SK-N-SH (cell line): ENCODE data around the gene PTOV1. TPM values are rescaled to one million over a fixed set of nuclear protein-coding genes. Genes with fewer than 3 reads are reported as not detected.

Experiments
- CTCF ChIA-PET: fragments of 300-600, 350-600 bp; formaldehyde crosslinking; extraction: SDS; loops from one replicate; lab custom pipeline; 2021; lab: Yijun Ruan, JAX
- POLR2A ChIA-PET: fragments of 350-600 bp; sonication (Branson Sonifier 250); formaldehyde crosslinking; extraction: SDS; loops from one replicate; lab custom pipeline; 2020; ENCODE audit warnings: antibody characterized with exemption, inconsistent platforms; lab: Yijun Ruan, JAX
- DNase-seq: peaks from one replicate; pipeline ENCODE4 v3.0.0; 2012
- H2AFZ ChIP-seq: fragments of 200-600 bp; sonication (generic); 2 replicates; pipeline ENCODE4 v1.8.1; 2016; ENCODE audit warnings: antibody characterized with exemption, mild to moderate bottlenecking, low read depth
- H3F3A ChIP-seq: fragments of 200-600 bp; sonication (generic); replicated peaks from 2 replicates; pipeline ENCODE3; 2016; ENCODE audit warnings: antibody characterized with exemption, mild to moderate bottlenecking; ENCODE audit not compliant: insufficient read depth
- H3K27ac ChIP-seq, 2 experiments: fragments of 200-500 bp in 1 of 2; fragments of 200-600 bp in 1 of 2; sonication (Bioruptor generic) in 1 of 2; sonication (generic), shearing (Covaris generic) in 1 of 2; 2 replicates each; pipeline versions ENCODE4 v1.5.1 to v1.6.1; 2014 to 2016; ENCODE audit warnings: low read depth in 2 of 2, inconsistent platforms in 1 of 2, low read length in 1 of 2, mild to moderate bottlenecking in 1 of 2, mixed read lengths in 1 of 2
- H3K27me3 ChIP-seq: fragments of 200-600 bp; sonication (generic), shearing (Covaris generic); 2 replicates; pipeline ENCODE4 v1.6.1; 2016; ENCODE audit warnings: mixed run types; ENCODE audit not compliant: insufficient read depth
- H3K36me3 ChIP-seq, 2 experiments: fragments of 200-500 bp in 1 of 2; fragments of 200-600 bp in 1 of 2; sonication (Bioruptor generic) in 1 of 2; sonication (generic) in 1 of 2; replicated peaks in 1 of 2; 2 replicates each; pipeline versions ENCODE3 to v1.5.1; 2014 to 2016; ENCODE audit warnings: low read length in 1 of 2, mild to moderate bottlenecking in 1 of 2; ENCODE audit not compliant: insufficient read depth in 2 of 2, control insufficient read depth in 1 of 2
- H3K4me1 ChIP-seq, 2 experiments: fragments of 200-500 bp in 1 of 2; fragments of 200-600 bp in 1 of 2; sonication (Bioruptor generic) in 1 of 2; sonication (generic), shearing (Covaris generic) in 1 of 2; 2 replicates each; pipeline versions ENCODE4 v1.5.1 to v1.6.1; 2014 to 2016; ENCODE audit warnings: low read depth in 1 of 2, low read length in 1 of 2, mixed run types in 1 of 2; ENCODE audit not compliant: insufficient read depth in 2 of 2, control insufficient read depth in 1 of 2
- H3K4me2 ChIP-seq: fragments of 200-600 bp; sonication (generic), shearing (Covaris generic); 2 replicates; pipeline ENCODE4 v1.6.1; 2017; ENCODE audit warnings: mixed run types
- H3K4me3 ChIP-seq, 2 experiments: fragments of 200-500 bp in 1 of 2; fragments of 200-600 bp in 1 of 2; sonication (Bioruptor generic) in 1 of 2; sonication (generic), shearing (Covaris generic) in 1 of 2; 2 replicates each; pipeline versions ENCODE4 v1.5.1 to v1.8.1; 2014 to 2016; ENCODE audit warnings: low read depth in 2 of 2, inconsistent platforms in 1 of 2, low read length in 1 of 2, mild to moderate bottlenecking in 1 of 2, mixed read lengths in 1 of 2, moderate library complexity in 1 of 2
- H3K79me2 ChIP-seq: fragments of 200-600 bp; sonication (generic); 2 replicates; pipeline ENCODE4 v1.8.1; 2017; ENCODE audit warnings: mild to moderate bottlenecking; ENCODE audit not compliant: insufficient read depth
- H3K9ac ChIP-seq: fragments of 200-600 bp; sonication (generic); 2 replicates; pipeline ENCODE4 v1.6.1; 2017; ENCODE audit warnings: mixed run types
- H3K9me2 ChIP-seq: fragments of 200-600 bp; sonication (generic); 2 replicates; pipeline ENCODE4 v1.6.1; 2017; ENCODE audit warnings: mixed run types
- H3K9me3 ChIP-seq: fragments of 200-600 bp; sonication (generic); 2 replicates; pipeline ENCODE4 v1.6.1; 2017; ENCODE audit warnings: mixed run types, mild to moderate bottlenecking, moderate library complexity
- H4K20me1 ChIP-seq: fragments of 200-600 bp; sonication (generic); 2 replicates; pipeline ENCODE4 v1.6.1; 2017; ENCODE audit warnings: mild to moderate bottlenecking, mixed run types; ENCODE audit not compliant: insufficient read depth
- CHD2 ChIP-seq: fragments of 150-350 bp; IDR thresholded peaks from 2 replicates; pipeline ENCODE4 v1.6.1; 2018; ENCODE audit warnings: low read length; ENCODE audit not compliant: partially characterized antibody
- ELF1 ChIP-seq: IDR thresholded peaks from 2 replicates; pipeline ENCODE4 v1.4.0; 2012
- EZH2phosphoT487 ChIP-seq: fragments of 200-600 bp; sonication (generic); IDR thresholded peaks from 2 replicates; pipeline ENCODE4 v1.6.1; 2017; ENCODE audit warnings: low read depth, mixed run types, mild to moderate bottlenecking, antibody characterized with exemption, moderate library complexity, borderline replicate concordance
- FOXJ3 ChIP-seq: sonication (generic); formaldehyde crosslinking; IDR thresholded peaks from 2 replicates; pipeline ENCODE4 v1.5.1; 2020; ENCODE audit warnings: mild to moderate bottlenecking, missing genetic modification reagents
- GABPA ChIP-seq: IDR thresholded peaks from 2 replicates; pipeline ENCODE4 v1.4.0; 2012; ENCODE audit warnings: low read depth, mild to moderate bottlenecking
- GATA2 ChIP-seq: sonication (generic); formaldehyde crosslinking; IDR thresholded peaks from 2 replicates; pipeline ENCODE4 v1.5.0; 2020; ENCODE audit warnings: mild to moderate bottlenecking, missing genetic modification reagents
- JUND ChIP-seq: IDR thresholded peaks from 2 replicates; pipeline ENCODE4 v1.4.0; 2012
- MEF2A ChIP-seq: IDR thresholded peaks from 2 replicates; pipeline ENCODE4 v1.4.0; 2012; ENCODE audit warnings: low read depth, borderline replicate concordance
- MXI1 ChIP-seq: IDR thresholded peaks from 2 replicates; pipeline ENCODE4 v1.6.1; 2012; ENCODE audit warnings: mild to moderate bottlenecking, low read depth, low read length, improper control_type of control experiment
- NFIC ChIP-seq: IDR thresholded peaks from 2 replicates; pipeline ENCODE4 v1.4.0; 2012; ENCODE audit warnings: borderline replicate concordance
- RAD21 ChIP-seq: IDR thresholded peaks from 2 replicates; pipeline ENCODE4 v1.6.1; 2012; ENCODE audit warnings: mild to moderate bottlenecking, low read length
- RCOR1 ChIP-seq: fragments of 150-350 bp; IDR thresholded peaks from 2 replicates; pipeline ENCODE4 v1.6.1; 2017; ENCODE audit warnings: antibody characterized with exemption, low read length
- RFX5 ChIP-seq: IDR thresholded peaks from 2 replicates; pipeline ENCODE4 v1.6.1; 2012; ENCODE audit warnings: mild to moderate bottlenecking, improper control_type of control experiment, low read length
- RXRA ChIP-seq: IDR thresholded peaks from 2 replicates; pipeline ENCODE4 v1.4.0; 2012; ENCODE audit warnings: low read depth, mild to moderate bottlenecking, borderline replicate concordance
- SIN3A ChIP-seq: IDR thresholded peaks from 2 replicates; pipeline ENCODE4 v1.6.1; 2012; ENCODE audit warnings: low read depth, mild to moderate bottlenecking, low read length, moderate library complexity, borderline replicate concordance
- SMC3 ChIP-seq: IDR thresholded peaks from 2 replicates; pipeline ENCODE4 v1.6.1; 2012; ENCODE audit warnings: low read depth, low read length, improper control_type of control experiment
- TAF1 ChIP-seq: IDR thresholded peaks from 2 replicates; pipeline ENCODE4 v1.6.1; 2012; ENCODE audit warnings: low read depth, mild to moderate bottlenecking, low read length, moderate library complexity, borderline replicate concordance
- TCF12 ChIP-seq: IDR thresholded peaks from 2 replicates; pipeline ENCODE4 v1.4.0; 2012
- TEAD4 ChIP-seq: IDR thresholded peaks from 2 replicates; pipeline ENCODE4 v1.4.0; 2012; ENCODE audit warnings: mild to moderate bottlenecking, borderline replicate concordance; ENCODE audit not compliant: insufficient read depth
- USF1 ChIP-seq: IDR thresholded peaks from 2 replicates; pipeline ENCODE4 v1.4.0; 2012; ENCODE audit warnings: low read depth, borderline replicate concordance
- WGBS: methylation state at CpG from one replicate; pipeline ENCODE4 v1.1.6; 2017; ENCODE audit warnings: low lambda C conversion rate; 5-methylcytosine and 5-hydroxymethylcytosine counted together
- polyA plus RNA-seq, 3 experiments: library from polyadenylated mRNA; depleted of rRNA; stranded (reverse); fragments of >200 nt; gene quantifications; 2 replicates each; pipeline ENCODE4 v1.2.3, GENCODE V29; 2012
- TF ChIP-seq, protein P1 (sequence below): IDR thresholded peaks from 2 replicates; pipeline ENCODE4 v1.4.0; 2012; ENCODE audit warnings: low read depth, borderline replicate concordance
- TF ChIP-seq, protein P2 (sequence below): IDR thresholded peaks from 2 replicates; pipeline ENCODE4 v1.4.0; 2012; ENCODE audit warnings: low read depth
- TF ChIP-seq, protein P3 (sequence below): fragments of 150-350 bp; IDR thresholded peaks from 2 replicates; pipeline ENCODE4 v1.6.1; 2017; ENCODE audit warnings: antibody characterized with exemption, low read length, low read depth, borderline replicate concordance
- TF ChIP-seq, protein P4 (sequence below): fragments of 150-350 bp; IDR thresholded peaks from 2 replicates; pipeline ENCODE4 v1.6.1; 2016; ENCODE audit warnings: mild to moderate bottlenecking, low read depth, low read length

The PTOV1 gene
- polyA plus RNA-seq, 1 of the 3 experiments (the other 2 are of a cell fraction) = 95.0 TPM

GRCh38 chr19:49827034-49827433 lies 23.9 kb upstream of the PTOV1 start (continued):
- TF ChIP-seq, protein P1, sequence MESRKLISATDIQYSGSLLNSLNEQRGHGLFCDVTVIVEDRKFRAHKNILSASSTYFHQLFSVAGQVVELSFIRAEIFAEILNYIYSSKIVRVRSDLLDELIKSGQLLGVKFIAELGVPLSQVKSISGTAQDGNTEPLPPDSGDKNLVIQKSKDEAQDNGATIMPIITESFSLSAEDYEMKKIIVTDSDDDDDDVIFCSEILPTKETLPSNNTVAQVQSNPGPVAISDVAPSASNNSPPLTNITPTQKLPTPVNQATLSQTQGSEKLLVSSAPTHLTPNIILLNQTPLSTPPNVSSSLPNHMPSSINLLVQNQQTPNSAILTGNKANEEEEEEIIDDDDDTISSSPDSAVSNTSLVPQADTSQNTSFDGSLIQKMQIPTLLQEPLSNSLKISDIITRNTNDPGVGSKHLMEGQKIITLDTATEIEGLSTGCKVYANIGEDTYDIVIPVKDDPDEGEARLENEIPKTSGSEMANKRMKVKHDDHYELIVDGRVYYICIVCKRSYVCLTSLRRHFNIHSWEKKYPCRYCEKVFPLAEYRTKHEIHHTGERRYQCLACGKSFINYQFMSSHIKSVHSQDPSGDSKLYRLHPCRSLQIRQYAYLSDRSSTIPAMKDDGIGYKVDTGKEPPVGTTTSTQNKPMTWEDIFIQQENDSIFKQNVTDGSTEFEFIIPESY = no peak
- no peak for TF ChIP-seq NFIC
- TF ChIP-seq SMC3 = no peak
- TF ChIP-seq, protein P2, sequence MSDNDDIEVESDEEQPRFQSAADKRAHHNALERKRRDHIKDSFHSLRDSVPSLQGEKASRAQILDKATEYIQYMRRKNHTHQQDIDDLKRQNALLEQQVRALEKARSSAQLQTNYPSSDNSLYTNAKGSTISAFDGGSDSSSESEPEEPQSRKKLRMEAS = no peak
- TF ChIP-seq, all 33 proteins: peak for 0

- Histone ChIP-seq H3K9ac (no peak overlapping the region), H2AFZ (no peak overlapping the region), H3K4me2 (no peak overlapping the region), H3K9me2 (no peaks in the 10 kb centered on the region), H3K36me3 (peaks cover 0 to 30% of the 10 kb centered on the region in 2 experiments), H3K4me3 (no peak overlapping the region), H3F3A (no peaks in the 10 kb centered on the region), H3K27me3 (no peaks in the 10 kb centered on the region), H3K27ac (no peak overlapping the region), H4K20me1 (0 out of 2 replicates have a peak, but pooled peaks cover 8% of the 10 kb centered on the region), H3K9me3 (no peaks in the 10 kb centered on the region), H3K4me1 (no peaks in the 10 kb centered on the region), H3K79me2 (peaks cover 28% of the 10 kb centered on the region; the same call in 1 of the 2 replicates)
- TF ChIP-seq, protein P3, sequence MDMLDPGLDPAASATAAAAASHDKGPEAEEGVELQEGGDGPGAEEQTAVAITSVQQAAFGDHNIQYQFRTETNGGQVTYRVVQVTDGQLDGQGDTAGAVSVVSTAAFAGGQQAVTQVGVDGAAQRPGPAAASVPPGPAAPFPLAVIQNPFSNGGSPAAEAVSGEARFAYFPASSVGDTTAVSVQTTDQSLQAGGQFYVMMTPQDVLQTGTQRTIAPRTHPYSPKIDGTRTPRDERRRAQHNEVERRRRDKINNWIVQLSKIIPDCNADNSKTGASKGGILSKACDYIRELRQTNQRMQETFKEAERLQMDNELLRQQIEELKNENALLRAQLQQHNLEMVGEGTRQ = no peak
- TF ChIP-seq RFX5 (no peak), MXI1 (no peak), GABPA (no peak), TAF1 (no peak), EZH2phosphoT487 (no peak), ELF1 (no peak), SIN3A (no peak)
- 95% methylated on average over 8 of the region's 8 CpGs for WGBS
- CTCF ChIA-PET = no interaction called here
- POLR2A ChIA-PET = interaction anchor here (1.1 kb wide), 1 partner anchor 21 kb away, joined by 4 read pairs; no protein-coding TSS in a partner anchor
- DNase-seq = no peak
These were observed 21.8 kb upstream of the PTOV1 start for GRCh38 chr19:49829200-49829599.

GRCh38 chr19:49829721-49830120 lies 21.2 kb upstream of the PTOV1 start:
- Histone ChIP-seq H3K4me1 (no peaks in the 10 kb centered on the region), H3K36me3 (peaks cover 0 to 35% of the 10 kb centered on the region in 2 experiments), H3F3A (no peaks in the 10 kb centered on the region), H3K79me2 (peaks cover 24% of the 10 kb centered on the region; the same call in 1 of the 2 replicates), H4K20me1 (0 out of 2 replicates have a peak, but pooled peaks cover 8% of the 10 kb centered on the region), H3K4me2 (no peak overlapping the region), H3K9me3 (no peaks in the 10 kb centered on the region), H3K4me3 (no peak overlapping the region), H2AFZ (no peak overlapping the region), H3K9ac (no peak overlapping the region), H3K27ac (no peak overlapping the region), H3K9me2 (no peaks in the 10 kb centered on the region), H3K27me3 (no peaks in the 10 kb centered on the region)
- DNase-seq = no peak
- ChIA-PET POLR2A (interaction anchor here (1.1 kb wide), 1 partner anchor 21 kb away, joined by 4 read pairs; no protein-coding TSS in a partner anchor), CTCF (interaction anchor here (1.0 kb wide), 1 partner anchor 12 kb away, joined by 4 read pairs; the partner anchor contains the start of gene MED25)
- WGBS = 96% methylated on average over 7 of the region's 18 CpGs
- TF ChIP-seq USF1 (no peak), GATA2 (CRISPR knock-in tag) (no peak), CHD2 (no peak), RCOR1 (no peak), JUND (no peak), RXRA (no peak), ELF1 (no peak), FOXJ3 (CRISPR knock-in tag) (no peak), GABPA (no peak), TCF12 (no peak), MEF2A (no peak), RAD21 (no peak), TEAD4 (no peak)
- TF ChIP-seq, protein P4, sequence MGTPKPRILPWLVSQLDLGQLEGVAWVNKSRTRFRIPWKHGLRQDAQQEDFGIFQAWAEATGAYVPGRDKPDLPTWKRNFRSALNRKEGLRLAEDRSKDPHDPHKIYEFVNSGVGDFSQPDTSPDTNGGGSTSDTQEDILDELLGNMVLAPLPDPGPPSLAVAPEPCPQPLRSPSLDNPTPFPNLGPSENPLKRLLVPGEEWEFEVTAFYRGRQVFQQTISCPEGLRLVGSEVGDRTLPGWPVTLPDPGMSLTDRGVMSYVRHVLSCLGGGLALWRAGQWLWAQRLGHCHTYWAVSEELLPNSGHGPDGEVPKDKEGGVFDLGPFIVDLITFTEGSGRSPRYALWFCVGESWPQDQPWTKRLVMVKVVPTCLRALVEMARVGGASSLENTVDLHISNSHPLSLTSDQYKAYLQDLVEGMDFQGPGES = no peak
